ENCODE measurements around the gene CDH1.

The CDH1 gene

GRCh38 chr16:68759062-68759461 lies 22.0 kb downstream of the CDH1 start:
- no peak for DNase-seq (ENCODE audit: extremely low read depth in 1 of 2, low read depth in 1 of 2)

- DNase-seq (ENCODE audit: extremely low read depth in 1 of 2, low read depth in 1 of 2), result no peak
Measured at GRCh38 chr16:68760671-68761275, 23.7 kb downstream of the CDH1 start.

- DNase-seq (ENCODE audit: extremely low read depth in 1 of 2, low read depth in 1 of 2), result no peak
Measured at GRCh38 chr16:68762996-68763756, 26.1 kb downstream of the CDH1 start.

GRCh38 chr16:68764862-68765261 lies 27.8 kb downstream of the CDH1 start:
- no peak for DNase-seq (ENCODE audit: extremely low read depth in 1 of 2, low read depth in 1 of 2)

- DNase-seq (ENCODE audit: extremely low read depth in 1 of 2, low read depth in 1 of 2), result no peak
Measured at GRCh38 chr16:68767581-68767980, 30.5 kb downstream of the CDH1 start.

- DNase-seq (ENCODE audit: extremely low read depth in 1 of 2, low read depth in 1 of 2), result no peak
Measured at GRCh38 chr16:68768175-68768574, 31.1 kb downstream of the CDH1 start.

- no peak for DNase-seq (ENCODE audit: extremely low read depth in 1 of 2, low read depth in 1 of 2)
Measured at GRCh38 chr16:68768771-68769170, 31.7 kb downstream of the CDH1 start.

GRCh38 chr16:68770671-68771070 lies 33.6 kb downstream of the CDH1 start:
- DNase-seq (ENCODE audit: extremely low read depth in 1 of 2, low read depth in 1 of 2), result no peak

- no peak for DNase-seq (ENCODE audit: extremely low read depth in 1 of 2, low read depth in 1 of 2)
Measured at GRCh38 chr16:68772030-68772681, 35.1 kb downstream of the CDH1 start.

GRCh38 chr16:68772871-68773270 lies 35.8 kb downstream of the CDH1 start:
- no peak for DNase-seq (ENCODE audit: extremely low read depth in 1 of 2, low read depth in 1 of 2)

GRCh38 chr16:68774982-68775634 lies 38.0 kb downstream of the CDH1 start:
- DNase-seq (ENCODE audit: extremely low read depth in 1 of 2, low read depth in 1 of 2), result no peak

- DNase-seq (ENCODE audit: extremely low read depth in 1 of 2, low read depth in 1 of 2), result no peak
Measured at GRCh38 chr16:68776821-68777485, 39.9 kb downstream of the CDH1 start.

- DNase-seq (ENCODE audit: extremely low read depth in 1 of 2, low read depth in 1 of 2), result no peak
Measured at GRCh38 chr16:68778551-68779231, 41.6 kb downstream of the CDH1 start.

GRCh38 chr16:68779891-68780290 lies 42.8 kb downstream of the CDH1 start:
- DNase-seq (ENCODE audit: extremely low read depth in 1 of 2, low read depth in 1 of 2), result no peak

- DNase-seq (ENCODE audit: extremely low read depth in 1 of 2, low read depth in 1 of 2), result no peak
Measured at GRCh38 chr16:68781784-68782183, 44.7 kb downstream of the CDH1 start.

GRCh38 chr16:68782198-68783174 lies 45.4 kb downstream of the CDH1 start:
- DNase-seq (ENCODE audit: extremely low read depth in 1 of 2, low read depth in 1 of 2), result no peak

GRCh38 chr16:68784226-68784625 lies 47.1 kb downstream of the CDH1 start:
- no peak for DNase-seq (ENCODE audit: extremely low read depth in 1 of 2, low read depth in 1 of 2)

GRCh38 chr16:68784721-68785120 lies 47.6 kb downstream of the CDH1 start:
- no peak for DNase-seq (ENCODE audit: extremely low read depth in 1 of 2, low read depth in 1 of 2)

- no peak for DNase-seq (ENCODE audit: extremely low read depth in 1 of 2, low read depth in 1 of 2)
Measured at GRCh38 chr16:68785715-68786114, 48.6 kb downstream of the CDH1 start.

All from activated CD8-positive, alpha-beta memory T cell treated with anti-CD3 and anti-CD28 coated beads for 1 hour (primary cell).